GM19467 (cell line): ENCODE measurements around the gene LOXL3.

Experiments
- ATAC-seq: cut with Tn5 transposase; IDR thresholded peaks from one replicate; pipeline ENCODE4 v1.9.1; 2021; ENCODE audit warnings: mild to moderate bottlenecking, moderate library complexity; ENCODE audit not compliant: unreplicated experiment

The LOXL3 gene

DNA sequence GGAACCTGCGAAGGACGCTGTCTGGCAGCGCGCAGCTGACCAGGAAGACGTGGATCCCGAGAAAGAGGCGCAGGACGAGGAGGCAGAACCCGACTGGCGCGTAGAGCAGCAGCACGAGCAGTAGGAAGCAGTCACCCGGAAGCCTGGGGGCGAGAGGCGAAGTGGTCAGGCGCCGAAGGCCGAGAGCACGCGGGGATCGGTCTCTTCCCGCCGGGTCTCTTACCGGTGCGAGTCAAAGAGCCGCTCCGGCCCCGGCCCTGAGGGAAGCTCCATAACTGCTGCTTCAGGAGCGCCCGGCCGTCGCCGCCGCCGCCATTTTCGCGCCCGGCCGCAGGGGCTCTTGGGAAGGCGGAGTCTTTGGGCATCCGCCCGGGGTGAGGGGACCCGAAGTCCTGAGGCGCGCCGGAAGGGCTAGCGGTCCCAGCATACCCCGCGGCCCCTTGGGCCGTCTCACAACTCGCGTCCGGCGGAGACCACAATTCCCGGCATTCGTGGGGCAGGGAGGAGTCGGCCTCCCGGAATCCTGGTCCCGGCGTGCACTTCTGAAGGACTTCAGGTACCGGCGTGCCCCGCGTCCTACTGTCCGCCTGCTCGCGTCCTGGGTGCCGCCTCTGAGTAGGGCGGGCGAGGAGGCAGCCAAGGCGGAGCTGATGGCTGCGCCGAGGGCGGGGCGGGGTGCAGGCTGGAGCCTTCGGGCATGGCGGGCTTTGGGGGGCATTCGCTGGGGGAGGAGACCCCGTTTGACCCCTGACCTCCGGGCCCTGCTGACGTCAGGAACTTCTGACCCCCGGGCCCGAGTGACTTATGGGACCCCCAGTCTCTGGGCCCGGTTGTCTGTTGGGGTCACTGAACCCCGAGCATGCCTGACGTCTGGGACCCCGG lies 24.1 kb downstream of the LOXL3 start, which contains the start of the genes AUP1 and HTRA2:
AUP1 (minus strand) TSS at position 350 of the 882 bp plus-strand sequence; CDS start at position 273, 77 bp downstream.
HTRA2 (plus strand) TSS at position 577 of the 882 bp plus-strand sequence; CDS start at position 651, 74 bp downstream.
- ATAC-seq, result peak; percentile 76

DNA sequence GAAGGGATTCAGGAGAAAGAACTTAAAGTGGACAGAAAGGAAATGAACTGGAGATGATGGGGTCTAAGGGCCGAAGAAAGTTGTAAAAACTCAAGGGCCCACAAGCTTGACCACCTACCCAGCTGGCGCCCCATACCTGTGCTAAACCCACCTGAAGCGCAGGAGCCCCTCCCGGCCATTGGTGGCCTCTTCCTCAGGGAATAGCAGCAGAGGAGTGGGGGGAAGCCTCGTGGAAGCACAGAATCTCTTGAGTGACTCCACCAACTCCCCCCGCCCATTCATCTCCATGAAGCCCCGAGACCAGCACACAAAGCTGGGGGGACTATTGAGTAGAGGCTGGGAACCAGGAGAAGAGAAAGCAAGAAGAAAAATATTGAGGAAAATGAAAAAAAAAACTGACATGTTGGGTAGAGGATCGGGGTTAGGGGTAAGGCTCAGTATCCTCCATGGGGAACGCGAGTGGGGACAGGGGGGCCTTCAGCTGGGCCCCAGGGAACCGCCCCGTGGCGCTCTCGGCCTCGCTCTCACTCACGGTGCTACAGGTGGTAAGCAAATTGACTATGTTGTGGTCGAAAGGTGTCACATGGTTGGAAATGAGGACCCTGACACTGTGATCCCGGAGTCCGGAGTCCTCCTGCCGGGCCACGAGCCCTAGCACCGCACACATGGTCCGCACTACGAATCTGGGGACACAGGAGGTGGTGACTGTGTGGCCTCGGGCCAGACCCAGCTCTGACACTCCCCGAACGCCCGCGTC lies 25.0 kb downstream of the LOXL3 start:
- ATAC-seq, result peak; percentile 2

- ATAC-seq, result no peak
Measured at GRCh38 chr2:74527741-74528140, 26.0 kb downstream of the LOXL3 start.

GRCh38 chr2:74526649-74527230 lies 27.0 kb downstream of the LOXL3 start:
- ATAC-seq, result no peak

DNA sequence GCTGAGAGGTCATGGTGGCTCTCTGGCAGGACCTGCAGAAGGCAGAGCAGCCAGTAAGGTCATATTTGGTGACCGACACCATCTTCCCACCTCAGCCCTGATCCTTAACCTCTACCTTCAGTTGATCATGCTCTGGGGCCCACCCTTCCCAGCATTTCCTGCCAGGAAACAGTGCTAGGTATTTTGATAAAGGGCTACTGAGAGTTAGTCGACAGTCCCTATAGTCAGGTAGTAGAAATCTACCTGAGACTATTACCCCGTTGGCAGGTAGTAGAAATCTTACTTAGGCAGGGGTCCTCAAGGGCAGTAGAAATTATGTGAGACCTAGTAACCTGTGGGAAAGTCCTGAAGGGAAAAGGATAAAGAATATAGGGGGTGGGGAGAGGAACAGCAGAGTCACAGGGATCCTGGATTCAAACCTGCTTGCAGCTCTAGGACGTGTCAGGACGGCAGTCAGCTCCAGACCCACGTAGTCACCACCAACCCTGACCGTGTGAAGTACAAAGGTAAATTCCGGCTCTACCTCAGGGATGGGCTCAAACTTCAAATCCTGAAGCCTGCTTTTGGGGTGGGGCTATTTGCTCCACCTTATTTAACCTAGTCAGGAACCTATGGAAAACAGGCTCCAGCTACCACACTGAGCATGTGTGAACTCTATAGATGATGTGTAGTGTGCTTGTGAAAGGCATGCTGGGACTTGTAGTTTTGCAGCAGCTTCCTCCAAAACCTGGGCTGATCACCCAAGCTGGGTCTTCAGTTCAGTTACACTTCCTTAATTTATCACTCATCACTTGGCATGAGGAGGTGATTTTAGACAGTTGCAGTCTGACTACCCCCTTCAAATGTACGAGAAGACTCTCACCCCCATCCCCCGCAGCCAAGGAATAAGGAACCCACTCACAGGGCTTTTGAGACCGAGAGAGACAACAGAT lies 27.8 kb downstream of the LOXL3 start, which contains the start of gene DQX1:
DQX1 (minus strand) TSS at position 515 of the 932 bp plus-strand sequence; CDS start at position 13, 502 bp downstream.
- ATAC-seq, result no peak

DNA sequence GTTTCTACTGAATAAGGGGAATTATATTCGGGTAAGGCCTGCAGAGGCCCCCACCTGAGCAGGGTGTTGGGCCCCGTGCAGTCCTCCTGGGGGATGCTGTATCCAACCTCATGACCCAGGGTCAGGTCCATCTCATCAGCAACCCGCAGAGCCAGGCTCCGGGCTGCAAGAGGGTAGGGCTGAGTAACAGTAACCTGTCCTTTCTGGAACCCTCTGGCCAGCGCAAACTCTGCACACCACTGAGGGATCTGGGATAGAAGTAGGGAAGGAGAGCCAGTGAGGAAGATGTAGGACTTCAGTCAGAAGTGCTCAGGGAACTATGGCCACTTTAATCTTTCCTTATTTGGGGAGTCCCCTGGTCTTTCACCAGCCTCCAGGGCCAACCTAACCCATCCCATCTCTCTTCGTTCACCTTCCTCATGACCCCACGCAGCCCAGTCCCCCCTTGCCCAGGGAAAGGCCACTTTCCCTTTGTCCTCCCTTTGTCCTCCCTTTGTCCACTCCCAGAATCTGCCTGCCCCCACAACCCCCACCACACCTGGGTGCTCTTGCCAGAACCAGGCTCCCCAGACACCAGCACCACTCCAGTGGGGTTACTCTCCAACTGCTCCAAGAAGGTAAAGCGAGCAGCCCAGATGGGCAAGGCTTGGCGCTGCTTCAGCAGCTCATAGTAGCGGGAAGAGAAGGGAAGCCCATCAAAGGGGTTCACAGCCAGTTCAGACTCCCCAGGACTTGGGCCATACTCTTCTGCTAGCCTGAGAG lies 28.6 kb downstream of the LOXL3 start:
- no peak for ATAC-seq

GRCh38 chr2:74524005-74524404 lies 29.7 kb downstream of the LOXL3 start:
- no peak for ATAC-seq

GRCh38 chr2:74522516-74522915 lies 31.2 kb downstream of the LOXL3 start:
- ATAC-seq, result no peak

DNA sequence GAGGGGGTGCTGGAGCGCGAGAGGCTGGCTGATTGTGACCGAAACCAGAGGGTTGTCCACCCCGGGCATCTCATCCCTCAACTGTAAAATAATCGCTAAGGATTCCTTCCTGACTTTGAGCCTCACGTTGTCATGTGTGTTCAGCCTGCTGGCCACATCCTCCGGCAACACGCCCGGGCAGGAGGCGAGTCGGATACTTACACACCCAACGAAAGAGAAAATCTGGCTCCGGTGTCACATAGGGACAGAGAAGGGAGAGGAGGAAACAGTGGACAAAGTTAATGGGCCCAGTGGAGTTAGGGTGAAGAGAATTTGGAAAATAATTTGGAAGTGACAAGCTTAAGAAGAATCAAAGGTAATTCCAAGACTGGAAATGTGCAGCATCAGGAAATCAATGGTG lies 37.1 kb downstream of the LOXL3 start:
- ATAC-seq, result no peak

DNA sequence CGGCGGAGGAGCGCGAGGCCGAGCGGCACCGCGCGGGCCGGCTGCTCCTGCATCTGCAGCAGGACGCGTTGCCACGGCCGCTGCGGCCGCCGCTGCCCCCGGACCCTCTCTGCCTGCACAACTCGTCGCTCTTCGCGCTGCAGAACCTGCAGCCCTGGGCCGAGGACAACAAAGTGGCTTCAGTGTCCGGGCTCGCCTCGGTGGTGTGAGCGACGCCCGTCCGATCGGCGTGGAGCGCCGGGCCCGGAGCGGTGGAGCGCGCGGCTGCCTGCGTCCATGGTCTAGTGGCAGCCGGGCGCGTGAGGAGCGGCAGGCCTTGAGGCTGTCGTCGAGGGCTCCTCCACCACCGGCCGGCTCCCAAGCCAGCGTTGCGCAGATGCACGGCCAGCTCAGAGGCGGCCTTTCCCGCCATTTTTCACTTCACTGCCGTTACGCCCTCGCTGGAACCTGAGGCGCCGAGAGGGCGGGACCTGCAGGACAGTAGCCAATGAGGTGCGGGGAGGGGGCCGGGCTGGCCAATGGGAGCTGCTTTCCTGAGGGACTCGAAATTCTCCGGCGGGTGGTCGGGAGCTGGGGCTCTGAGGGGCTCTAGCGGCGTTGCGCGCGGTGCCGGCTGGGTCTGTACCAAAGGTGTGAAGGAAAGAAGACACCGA lies 37.6 kb downstream of the LOXL3 start:
- peak; percentile 61 for ATAC-seq

DNA sequence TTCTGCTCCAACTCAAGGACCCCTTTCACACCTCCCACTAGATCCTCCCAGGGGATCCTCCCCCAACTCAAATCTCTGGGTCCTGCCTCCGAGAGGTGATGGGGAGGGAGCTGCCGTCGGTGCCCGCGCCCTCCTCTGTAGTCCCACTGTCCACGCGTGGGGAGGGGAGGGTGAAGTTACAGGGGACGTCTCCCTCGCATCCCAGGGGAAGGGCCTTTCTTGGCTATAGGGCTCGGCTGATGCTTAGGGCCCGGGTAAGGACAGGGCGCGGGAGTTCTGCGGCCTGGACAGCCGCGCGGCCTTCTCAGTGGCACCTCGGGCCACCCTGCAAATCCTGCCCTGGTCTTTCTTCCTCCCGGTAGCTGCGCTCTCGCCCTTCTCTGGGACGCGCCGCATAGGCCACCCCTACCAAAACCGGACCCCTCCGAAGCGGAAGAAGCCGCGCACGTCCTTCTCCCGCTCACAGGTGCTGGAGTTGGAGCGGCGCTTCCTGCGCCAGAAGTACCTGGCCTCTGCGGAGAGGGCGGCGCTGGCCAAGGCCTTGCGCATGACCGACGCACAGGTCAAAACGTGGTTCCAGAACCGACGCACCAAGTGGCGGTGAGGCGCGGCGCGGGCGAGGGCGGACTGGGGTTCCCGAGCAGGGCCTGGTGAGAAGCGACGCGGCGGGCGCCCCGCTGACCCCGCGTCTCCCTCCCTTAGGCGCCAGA lies 38.3 kb downstream of the LOXL3 start:
- no peak for ATAC-seq

- no peak for ATAC-seq
Measured at GRCh38 chr2:74514368-74515270, 39.1 kb downstream of the LOXL3 start, which contains the start of gene TLX2. TSS of gene TLX2 (plus strand) at chr2:74514450. CDS start at chr2:74514807, 357 bp downstream.

- ATAC-seq, result no peak
Measured at GRCh38 chr2:74513605-74514367, 40.0 kb downstream of the LOXL3 start.

- ATAC-seq, result no peak
Measured at GRCh38 chr2:74512744-74513604, 40.8 kb downstream of the LOXL3 start.
